Activated T-helper 2 cell treated with anti-CD3 and anti-CD28 coated beads, Interferon-gamma antibody, Interleukin-2, Interleukin-4, amounts not matched to agents 10 μg/mL and 5 μg/mL and 100 μg/mL, durations not matched to agents 14 hours and 24 hours and 36 hours (primary cell): ENCODE measurements around the gene PSAPL1. TPM values are rescaled to one million over a fixed set of nuclear protein-coding genes. Genes with fewer than 3 reads are reported as not detected.

Source experiments
- DNase-seq: peaks from one replicate; pipeline ENCODE4 v3.0.0; 2021; ENCODE audit warnings: low spot score
- H3K27ac Mint-ChIP-seq: one replicate; pipeline ENCODE4 v1.8.0; 2021; ENCODE audit warnings: mixed read lengths
- H3K27me3 Mint-ChIP-seq: one replicate; pipeline ENCODE4 v1.8.0; 2021; ENCODE audit warnings: low read depth, mixed read lengths
- H3K36me3 Mint-ChIP-seq: one replicate; pipeline ENCODE4 v1.8.0; 2021; ENCODE audit warnings: low read depth, mixed read lengths
- H3K4me1 Mint-ChIP-seq: one replicate; pipeline ENCODE4 v1.8.0; 2021; ENCODE audit warnings: low read depth, mixed read lengths
- H3K4me3 Mint-ChIP-seq: one replicate; pipeline ENCODE4 v1.8.0; 2021; ENCODE audit warnings: low read depth, mild to moderate bottlenecking, moderate library complexity, mixed read lengths
- H3K9me3 Mint-ChIP-seq: one replicate; pipeline ENCODE4 v1.8.0; 2021; ENCODE audit warnings: mixed read lengths
- intact Hi-C: fragments of 100-400 bp; cut with micrococcal nuclease; formaldehyde crosslinking; loops from one replicate; pipeline ENCODE4 v1.15.1; 2023
- total RNA-seq: library from RNA; stranded (reverse); gene quantifications from 2 replicates; pipeline ENCODE4 v1.2.3, GENCODE V29; 2022

The PSAPL1 gene
- not detected in 2 replicates for total RNA-seq

- H3K27ac Mint-ChIP-seq: no peak within 1 kb of the TSS
Observed at GRCh38 chr4:7434766-7435150, at the start of gene PSAPL1. Gene PSAPL1 (minus strand): TSS chr4:7434930. CDS start chr4:7434879, 51 bp downstream.

GRCh38 chr4:7481227-7481626 is 46.5 kb upstream of the PSAPL1 start:
- no peaks in the 10 kb centered on the region for H3K4me1 Mint-ChIP-seq

More at GRCh38 chr4:7434766-7435150, at the start of gene PSAPL1:
- no peak for DNase-seq
- Mint-ChIP-seq H3K4me3 (no peak within 1 kb of the TSS), H3K4me1 (no peaks in the 10 kb centered on the region), H3K27me3 (no peaks in the 10 kb centered on the region), H3K36me3 (no peaks in the 10 kb centered on the region), H3K9me3 (no peaks in the 10 kb centered on the region)
- intact Hi-C loops: no loop called here

GRCh38 chr4:7480423-7480822 is 45.7 kb upstream of the PSAPL1 start:
- Mint-ChIP-seq H3K36me3 (no peaks in the 10 kb centered on the region), H3K4me1 (no peaks in the 10 kb centered on the region), H3K27ac (no peak overlapping the region), H3K27me3 (no peaks in the 10 kb centered on the region), H3K4me3 (no peak overlapping the region), H3K9me3 (no peaks in the 10 kb centered on the region)
- intact Hi-C loops: no loop called here
- DNase-seq: no peak

More at GRCh38 chr4:7481227-7481626, 46.5 kb upstream of the PSAPL1 start:
- Mint-ChIP-seq H3K27ac (no peak overlapping the region), H3K4me3 (no peak overlapping the region), H3K9me3 (no peaks in the 10 kb centered on the region), H3K36me3 (no peaks in the 10 kb centered on the region), H3K27me3 (no peaks in the 10 kb centered on the region)
- intact Hi-C loops: no loop called here
- DNase-seq: no peak

- H3K36me3 Mint-ChIP-seq: no peaks in the 10 kb centered on the region
- no peak overlapping the region for H3K27ac Mint-ChIP-seq
- H3K4me3 Mint-ChIP-seq: no peak overlapping the region
- DNase-seq: no peak
- no peaks in the 10 kb centered on the region for H3K9me3 Mint-ChIP-seq
- no peaks in the 10 kb centered on the region for H3K4me1 Mint-ChIP-seq
- no peaks in the 10 kb centered on the region for H3K27me3 Mint-ChIP-seq
- intact Hi-C loops: no loop called here
Observed at GRCh38 chr4:7478665-7479064, 43.9 kb upstream of the PSAPL1 start.

GRCh38 chr4:7477695-7478094 is 43.0 kb upstream of the PSAPL1 start:
- Mint-ChIP-seq H3K4me3 (no peak overlapping the region), H3K27me3 (no peaks in the 10 kb centered on the region), H3K36me3 (no peaks in the 10 kb centered on the region), H3K4me1 (no peaks in the 10 kb centered on the region), H3K27ac (no peak overlapping the region), H3K9me3 (no peaks in the 10 kb centered on the region)
- intact Hi-C loops: no loop called here
- no peak for DNase-seq

GRCh38 chr4:7476820-7477219 is 42.1 kb upstream of the PSAPL1 start:
- Mint-ChIP-seq H3K36me3 (no peaks in the 10 kb centered on the region), H3K27ac (no peak overlapping the region), H3K27me3 (peaks cover 5% of the 10 kb centered on the region), H3K4me1 (no peaks in the 10 kb centered on the region), H3K9me3 (no peaks in the 10 kb centered on the region), H3K4me3 (no peak overlapping the region)
- intact Hi-C loops: no loop called here
- no peak for DNase-seq

- DNase-seq: no peak
- H3K9me3 Mint-ChIP-seq: no peaks in the 10 kb centered on the region
- no peak overlapping the region for H3K27ac Mint-ChIP-seq
- peaks cover 5% of the 10 kb centered on the region for H3K27me3 Mint-ChIP-seq
- intact Hi-C loops: no loop called here
- no peak overlapping the region for H3K4me3 Mint-ChIP-seq
- H3K36me3 Mint-ChIP-seq: no peaks in the 10 kb centered on the region
- no peaks in the 10 kb centered on the region for H3K4me1 Mint-ChIP-seq
Observed at GRCh38 chr4:7475207-7475606, 40.5 kb upstream of the PSAPL1 start.

- no peak for DNase-seq
- H3K9me3 Mint-ChIP-seq: no peaks in the 10 kb centered on the region
- no peak overlapping the region for H3K4me3 Mint-ChIP-seq
- no peaks in the 10 kb centered on the region for H3K36me3 Mint-ChIP-seq
- intact Hi-C loops: no loop called here
- H3K27me3 Mint-ChIP-seq: peaks cover 5% of the 10 kb centered on the region
- no peak overlapping the region for H3K27ac Mint-ChIP-seq
- H3K4me1 Mint-ChIP-seq: no peaks in the 10 kb centered on the region
Observed at GRCh38 chr4:7474320-7474719, 39.6 kb upstream of the PSAPL1 start.

- H3K27me3 Mint-ChIP-seq: peaks cover 5% of the 10 kb centered on the region
- H3K27ac Mint-ChIP-seq: no peak overlapping the region
- no peaks in the 10 kb centered on the region for H3K9me3 Mint-ChIP-seq
- no peak for DNase-seq
- H3K36me3 Mint-ChIP-seq: no peaks in the 10 kb centered on the region
- H3K4me3 Mint-ChIP-seq: no peak overlapping the region
- no peaks in the 10 kb centered on the region for H3K4me1 Mint-ChIP-seq
- intact Hi-C loops: no loop called here
Observed at GRCh38 chr4:7473081-7473480, 38.4 kb upstream of the PSAPL1 start.

- Mint-ChIP-seq H3K27ac (no peak overlapping the region), H3K9me3 (no peaks in the 10 kb centered on the region)
Observed at GRCh38 chr4:7472442-7473013, 37.8 kb upstream of the PSAPL1 start.

GRCh38 chr4:7470522-7471128 is 35.9 kb upstream of the PSAPL1 start:
- no peak overlapping the region for H3K4me3 Mint-ChIP-seq
- no peak for DNase-seq
- no peaks in the 10 kb centered on the region for H3K9me3 Mint-ChIP-seq
- no peak overlapping the region for H3K27ac Mint-ChIP-seq
- H3K4me1 Mint-ChIP-seq: no peaks in the 10 kb centered on the region
- H3K36me3 Mint-ChIP-seq: no peaks in the 10 kb centered on the region
- intact Hi-C loops: no loop called here
- H3K27me3 Mint-ChIP-seq: peaks cover 5% of the 10 kb centered on the region

More at GRCh38 chr4:7472442-7473013, 37.8 kb upstream of the PSAPL1 start:
- intact Hi-C loops: no loop called here
- H3K4me1 Mint-ChIP-seq: no peaks in the 10 kb centered on the region
- peaks cover 5% of the 10 kb centered on the region for H3K27me3 Mint-ChIP-seq
- H3K4me3 Mint-ChIP-seq: no peak overlapping the region
- no peaks in the 10 kb centered on the region for H3K36me3 Mint-ChIP-seq
- DNase-seq: no peak

- Mint-ChIP-seq H3K9me3 (no peaks in the 10 kb centered on the region), H3K4me1 (no peaks in the 10 kb centered on the region), H3K4me3 (no peak overlapping the region), H3K36me3 (no peaks in the 10 kb centered on the region), H3K27ac (no peak overlapping the region), H3K27me3 (peaks cover 5% of the 10 kb centered on the region)
- intact Hi-C loops: no loop called here
- DNase-seq: no peak
Observed at GRCh38 chr4:7470111-7470510, 35.4 kb upstream of the PSAPL1 start.

GRCh38 chr4:7469023-7469422 is 34.3 kb upstream of the PSAPL1 start:
- no peaks in the 10 kb centered on the region for H3K9me3 Mint-ChIP-seq
- H3K27ac Mint-ChIP-seq: no peak overlapping the region
- peaks cover 5% of the 10 kb centered on the region for H3K27me3 Mint-ChIP-seq
- H3K4me3 Mint-ChIP-seq: no peak overlapping the region
- no peaks in the 10 kb centered on the region for H3K4me1 Mint-ChIP-seq
- intact Hi-C loops: no loop called here
- no peaks in the 10 kb centered on the region for H3K36me3 Mint-ChIP-seq
- no peak for DNase-seq
